GM12891 (cell line): ENCODE measurements around the gene BCL6B.

Experiments
- POLR2AphosphoS5 ChIP-seq: IDR thresholded peaks from 2 replicates; pipeline ENCODE4 v1.6.1; 2011; ENCODE audit warnings: low read depth, low read length, control low read depth
- POU2F2 ChIP-seq: IDR thresholded peaks from 2 replicates; pipeline ENCODE4 v1.6.1; 2011; ENCODE audit warnings: low read depth, mild to moderate bottlenecking, control low read depth, low read length, moderate library complexity

DNA sequence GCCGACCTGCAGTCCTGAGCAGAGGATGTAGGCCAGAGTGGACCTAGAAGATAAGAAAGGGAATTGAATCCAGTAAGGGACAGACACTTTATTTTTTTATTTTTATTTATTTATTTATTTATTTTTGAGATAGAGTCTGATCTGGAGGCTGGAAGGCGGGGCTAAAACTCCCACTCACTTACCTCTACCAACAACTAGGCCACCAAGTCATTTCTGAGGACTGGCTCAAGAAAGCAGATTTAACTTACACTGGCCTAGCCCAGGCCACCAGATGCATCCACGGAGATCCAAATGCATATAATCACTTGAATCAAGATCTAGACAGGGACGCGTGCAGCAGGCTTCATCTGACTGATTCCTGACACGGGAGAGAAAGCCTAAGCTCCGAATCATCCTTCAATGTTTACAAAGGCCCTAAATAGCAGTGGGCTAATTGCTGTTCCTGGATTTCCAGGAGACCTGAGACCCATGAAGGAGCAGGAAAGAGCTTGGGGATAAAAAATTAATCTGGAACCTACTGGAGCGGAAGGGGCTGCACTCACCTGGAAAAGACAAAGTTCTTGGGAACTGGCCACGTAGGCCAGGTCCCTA is 28.1 kb upstream of the BCL6B start:
- TF ChIP-seq POLR2AphosphoS5 = no peak
- TF ChIP-seq POU2F2 = no peak
